ENCODE measurements around the gene RAB35.

Gene RAB35

DNA sequence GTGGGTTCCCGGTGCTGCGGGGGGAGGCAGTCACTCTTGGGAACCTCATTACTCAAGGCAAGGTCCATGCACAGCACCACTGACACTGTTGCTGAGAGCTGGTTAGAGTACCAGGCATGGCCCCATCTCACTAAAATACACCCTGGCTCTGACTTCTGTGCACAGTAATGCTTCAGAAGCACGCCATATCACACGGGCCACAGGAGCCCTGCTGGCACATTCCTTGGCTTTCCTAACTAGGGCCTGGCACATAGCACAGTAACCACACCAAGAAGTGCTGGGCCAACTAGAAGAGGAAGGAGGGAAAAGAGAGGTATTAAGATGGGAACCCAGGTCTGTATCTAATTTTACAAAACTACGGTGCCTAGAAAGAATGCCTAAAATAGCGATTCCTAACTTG is 13.5 kb upstream of the RAB35 start:
- no peak overlapping the region for H2AFZ ChIP-seq (ENCODE audit: low read depth, low read length, severe bottlenecking)
- H3K79me2 ChIP-seq (ENCODE audit: insufficient read depth, low read length), result no peaks in the 10 kb centered on the region
- H3K27ac ChIP-seq (ENCODE audit: low read depth, low read length), result no peak overlapping the region
- no peak for TF ChIP-seq EZH2phosphoT487 (conservative IDR thresholded peaks at IDR 0.05; ENCODE audit: low read length)
- TF ChIP-seq, protein P1, sequence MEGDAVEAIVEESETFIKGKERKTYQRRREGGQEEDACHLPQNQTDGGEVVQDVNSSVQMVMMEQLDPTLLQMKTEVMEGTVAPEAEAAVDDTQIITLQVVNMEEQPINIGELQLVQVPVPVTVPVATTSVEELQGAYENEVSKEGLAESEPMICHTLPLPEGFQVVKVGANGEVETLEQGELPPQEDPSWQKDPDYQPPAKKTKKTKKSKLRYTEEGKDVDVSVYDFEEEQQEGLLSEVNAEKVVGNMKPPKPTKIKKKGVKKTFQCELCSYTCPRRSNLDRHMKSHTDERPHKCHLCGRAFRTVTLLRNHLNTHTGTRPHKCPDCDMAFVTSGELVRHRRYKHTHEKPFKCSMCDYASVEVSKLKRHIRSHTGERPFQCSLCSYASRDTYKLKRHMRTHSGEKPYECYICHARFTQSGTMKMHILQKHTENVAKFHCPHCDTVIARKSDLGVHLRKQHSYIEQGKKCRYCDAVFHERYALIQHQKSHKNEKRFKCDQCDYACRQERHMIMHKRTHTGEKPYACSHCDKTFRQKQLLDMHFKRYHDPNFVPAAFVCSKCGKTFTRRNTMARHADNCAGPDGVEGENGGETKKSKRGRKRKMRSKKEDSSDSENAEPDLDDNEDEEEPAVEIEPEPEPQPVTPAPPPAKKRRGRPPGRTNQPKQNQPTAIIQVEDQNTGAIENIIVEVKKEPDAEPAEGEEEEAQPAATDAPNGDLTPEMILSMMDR (IDR thresholded peaks at IDR 0.05; ENCODE audit: insufficient read depth, low read length, poor library complexity, severe bottlenecking), result no peak
- no peaks in the 10 kb centered on the region for H3K9me3 ChIP-seq (ENCODE audit: insufficient read depth, low read length)
- no peak overlapping the region for H3K4me2 ChIP-seq (ENCODE audit: low read depth, low read length, poor library complexity, severe bottlenecking)
- no peak overlapping the region for H3K4me3 ChIP-seq (ENCODE audit: insufficient read depth, low read length, poor library complexity, severe bottlenecking)
- no peaks in the 10 kb centered on the region for H4K20me1 ChIP-seq (ENCODE audit: low read depth, low read length)
- no peak overlapping the region for H3K9ac ChIP-seq (ENCODE audit: low read length)
- no peaks in the 10 kb centered on the region for H3K27me3 ChIP-seq (ENCODE audit: low read length)
- peaks cover 10% of the 10 kb centered on the region; the same call in 1 of the 2 replicates for H3K36me3 ChIP-seq (ENCODE audit: low read length)
- no peaks in the 10 kb centered on the region for H3K9me2 ChIP-seq (replicated peaks; ENCODE audit: insufficient read depth, low read length)
- peaks cover 32% of the 10 kb centered on the region for H3F3A ChIP-seq (ENCODE audit: insufficient read depth)

DNA sequence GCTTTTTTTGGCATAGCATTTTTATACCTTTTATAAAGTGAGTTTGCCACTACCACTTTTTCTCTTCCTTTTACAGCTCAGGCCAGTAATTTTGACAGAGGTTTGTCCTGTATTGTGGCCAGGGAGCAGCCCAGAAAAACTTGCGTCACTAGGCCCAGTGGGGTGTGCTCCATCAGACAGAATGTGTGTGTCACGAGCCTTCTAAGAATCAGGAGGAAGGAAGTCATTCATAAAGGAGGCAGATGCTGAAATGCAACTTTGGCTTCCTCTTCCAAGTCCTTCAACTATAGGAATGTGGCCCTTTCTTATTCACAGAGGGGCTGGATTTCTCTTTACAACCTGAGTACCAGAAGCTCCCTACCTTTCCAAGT is 10.1 kb upstream of the RAB35 start:
- H3K9me3 ChIP-seq (ENCODE audit: insufficient read depth, low read length), result no peaks in the 10 kb centered on the region
- H3F3A ChIP-seq (ENCODE audit: insufficient read depth), result peaks cover 20% of the 10 kb centered on the region
- H3K9ac ChIP-seq (ENCODE audit: low read length), result no peak overlapping the region
- H3K27me3 ChIP-seq (ENCODE audit: low read length), result no peaks in the 10 kb centered on the region
- no peaks in the 10 kb centered on the region for H3K79me2 ChIP-seq (ENCODE audit: insufficient read depth, low read length)
- no peak overlapping the region for H3K27ac ChIP-seq (ENCODE audit: low read depth, low read length)
- H4K20me1 ChIP-seq (ENCODE audit: low read depth, low read length), result no peaks in the 10 kb centered on the region
- H3K36me3 ChIP-seq (ENCODE audit: low read length), result peaks cover 10% of the 10 kb centered on the region; the same call in 1 of the 2 replicates
- no peaks in the 10 kb centered on the region for H3K9me2 ChIP-seq (replicated peaks; ENCODE audit: insufficient read depth, low read length)
- TF ChIP-seq, protein P1 (IDR thresholded peaks at IDR 0.05; ENCODE audit: insufficient read depth, low read length, poor library complexity, severe bottlenecking), result no peak
- no peak for TF ChIP-seq EZH2phosphoT487 (conservative IDR thresholded peaks at IDR 0.05; ENCODE audit: low read length)
- H3K4me2 ChIP-seq (ENCODE audit: low read depth, low read length, poor library complexity, severe bottlenecking), result no peak overlapping the region
- no peak overlapping the region for H2AFZ ChIP-seq (ENCODE audit: low read depth, low read length, severe bottlenecking)
- H3K4me3 ChIP-seq (ENCODE audit: insufficient read depth, low read length, poor library complexity, severe bottlenecking), result no peak overlapping the region

GRCh38 chr12:120125792-120126634 is 9.5 kb upstream of the RAB35 start:
- no peak overlapping the region for H3K9ac ChIP-seq (ENCODE audit: low read length)
- H3K4me2 ChIP-seq (ENCODE audit: low read depth, low read length, poor library complexity, severe bottlenecking), result no peak overlapping the region
- H4K20me1 ChIP-seq (ENCODE audit: low read depth, low read length), result no peaks in the 10 kb centered on the region
- H3F3A ChIP-seq (ENCODE audit: insufficient read depth), result peaks cover 26% of the 10 kb centered on the region
- no peak overlapping the region for H2AFZ ChIP-seq (ENCODE audit: low read depth, low read length, severe bottlenecking)
- TF ChIP-seq EZH2phosphoT487 (conservative IDR thresholded peaks at IDR 0.05; ENCODE audit: low read length), result no peak
- TF ChIP-seq, protein P1 (IDR thresholded peaks at IDR 0.05; ENCODE audit: insufficient read depth, low read length, poor library complexity, severe bottlenecking), result no peak
- H3K27me3 ChIP-seq (ENCODE audit: low read length), result no peaks in the 10 kb centered on the region
- no peaks in the 10 kb centered on the region for H3K9me3 ChIP-seq (ENCODE audit: insufficient read depth, low read length)
- no peak overlapping the region for H3K4me3 ChIP-seq (ENCODE audit: insufficient read depth, low read length, poor library complexity, severe bottlenecking)
- peaks cover 10% of the 10 kb centered on the region; the same call in 1 of the 2 replicates for H3K36me3 ChIP-seq (ENCODE audit: low read length)
- no peaks in the 10 kb centered on the region for H3K79me2 ChIP-seq (ENCODE audit: insufficient read depth, low read length)
- H3K27ac ChIP-seq (ENCODE audit: low read depth, low read length), result peak overlapping the region; percentile 25; the same call in 1 of the 2 replicates
- H3K9me2 ChIP-seq (replicated peaks; ENCODE audit: insufficient read depth, low read length), result no peaks in the 10 kb centered on the region
